ENCODE results near the gene IGF2BP2. TPM values are rescaled to one million over a fixed set of nuclear protein-coding genes. Genes with fewer than 3 reads are reported as not detected.

The IGF2BP2 gene
- total and polyA plus RNA-seq, 2 of the 4 experiments (the other 2 are of a cell fraction), result 23.4 to 88.2 TPM

DNA sequence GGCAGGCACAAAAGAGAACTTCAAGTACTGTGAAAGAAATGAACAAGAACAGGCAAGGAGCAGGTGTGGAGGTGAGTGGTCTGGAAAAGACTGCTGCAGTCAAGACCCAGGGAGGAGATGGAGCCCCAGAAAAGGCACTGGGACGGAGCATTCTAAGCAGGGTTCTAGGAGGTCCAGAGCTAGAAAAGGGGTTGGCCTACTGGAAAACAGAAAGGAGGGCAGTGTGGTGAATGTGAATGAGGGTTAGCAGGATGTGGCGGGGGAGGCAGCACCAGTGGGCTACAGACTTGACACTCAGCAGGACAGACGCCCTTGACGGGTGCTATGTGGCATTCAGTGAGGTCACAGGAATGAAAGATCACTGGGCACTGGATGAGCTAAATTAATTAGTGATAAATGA, 163.1 kb downstream of the IGF2BP2 start:
- Histone ChIP-seq H3K36me3 (ENCODE audit: control insufficient read depth, insufficient read depth, low read length) (peaks cover 34% of the 10 kb centered on the region), H3K9ac (ENCODE audit: low read depth, low read length) (no peak overlapping the region), H4K91ac (ENCODE audit: insufficient read depth, low read depth, low read length) (no peak overlapping the region), H4K8ac (ENCODE audit: low read depth in 2 of 2, low read length in 2 of 2) (no peak overlapping the region), H3K14ac (replicated peaks; ENCODE audit: low read depth, low read length) (no peak overlapping the region), H3K27ac (ENCODE audit: insufficient read depth, low read length) (no peak overlapping the region), H3K4me3 (ENCODE audit: insufficient read depth, low read depth, low read length) (no peak overlapping the region), H2AK9ac (replicated peaks; ENCODE audit: low read depth, low read length, poor library complexity) (no peak overlapping the region), H2BK120ac (ENCODE audit: low read depth, low read length) (no peak overlapping the region), H2BK5ac (ENCODE audit: low read depth, low read length, poor library complexity, severe bottlenecking) (no peak overlapping the region), H3K56ac (ENCODE audit: extremely low read depth, insufficient read depth, low read length) (no peak overlapping the region), H3K23ac (ENCODE audit: low read depth, low read length) (no peak overlapping the region), H3K4ac (ENCODE audit: low read depth, low read length) (no peak overlapping the region; the same call in 1 of the 2 replicates), H4K20me1 (ENCODE audit: insufficient read depth, low read length) (peaks cover 38% of the 10 kb centered on the region), H3K4me1 (ENCODE audit: control insufficient read depth, insufficient read depth, low read length) (peaks cover 23% of the 10 kb centered on the region), H3K27me3 (ENCODE audit: control insufficient read depth, insufficient read depth, low read length) (no peaks in the 10 kb centered on the region), H3K79me1 (ENCODE audit: low read depth in 1 of 2, low read length in 2 of 2) (peaks cover 15 to 45% of the 10 kb centered on the region in 2 experiments), H4K5ac (ENCODE audit: low read depth, low read length) (no peak overlapping the region), H3K4me2 (ENCODE audit: low read depth, low read length) (no peak overlapping the region), H3K18ac (ENCODE audit: low read depth, low read length) (no peak overlapping the region), H2BK15ac (ENCODE audit: low read depth, low read length) (no peak overlapping the region), H3K9me3 (ENCODE audit: control insufficient read depth, insufficient read depth, low read length) (no peaks in the 10 kb centered on the region), H2AK5ac (ENCODE audit: low read depth, low read length) (no peak overlapping the region), H3K9me1 (ENCODE audit: insufficient read depth, low read length) (peaks cover 17% of the 10 kb centered on the region), H2AFZ (replicated peaks; ENCODE audit: low read length, poor library complexity) (no peak overlapping the region), H2BK20ac (ENCODE audit: low read depth, low read length) (no peak overlapping the region)
- ChIA-PET CTCF (interaction anchor here (0.8 kb wide), 1 partner anchor 225 kb away, joined by 3 read pairs; no protein-coding TSS in a partner anchor), POLR2A (ENCODE audit: unreplicated experiment) (no interaction called here)
- ATAC-seq (ENCODE audit: low read depth), result no peak
- dilution Hi-C loops (cut with HindIII; ENCODE audit: low sequenced_read_pairs, unreplicated experiment), result no loop called here
- DNase-seq, result no peak
- 89% methylated on average over 3 of the region's 4 CpGs; no CpG with 5 or more reads in 1 of the 2 experiments for WGBS, 2 experiments (ENCODE audit: extremely low coverage in 2 of 2, insufficient read length in 1 of 2)
- BruUV-seq (replicated peaks), result no TSS peak
- TF ChIP-seq FOS (IDR thresholded peaks at IDR 0.05; ENCODE audit: low read depth, low read length) (no peak), CHD1 (IDR thresholded peaks at IDR 0.05; ENCODE audit: low read depth, low read length) (no peak), MAFK (IDR thresholded peaks at IDR 0.05; ENCODE audit: low read depth, low read length) (no peak), NFE2L2 (IDR thresholded peaks at IDR 0.05; ENCODE audit: low read depth, low read length) (no peak), MXI1 (IDR thresholded peaks at IDR 0.05; ENCODE audit: borderline replicate concordance, low read depth, low read length) (no peak), USF2 (IDR thresholded peaks at IDR 0.05; ENCODE audit: low read depth, low read length) (no peak), RAD21 (IDR thresholded peaks at IDR 0.05; ENCODE audit: low read length) (no peak), SMC3 (IDR thresholded peaks at IDR 0.05; ENCODE audit: low read depth, low read length) (no peak), CTCF (conservative IDR thresholded peaks at IDR 0.05; ENCODE audit: low read depth, low read length) (no peak), POLR2A (IDR thresholded peaks at IDR 0.05; ENCODE audit: low read depth, low read length) (no peak)
- TF ChIP-seq, protein P1, sequence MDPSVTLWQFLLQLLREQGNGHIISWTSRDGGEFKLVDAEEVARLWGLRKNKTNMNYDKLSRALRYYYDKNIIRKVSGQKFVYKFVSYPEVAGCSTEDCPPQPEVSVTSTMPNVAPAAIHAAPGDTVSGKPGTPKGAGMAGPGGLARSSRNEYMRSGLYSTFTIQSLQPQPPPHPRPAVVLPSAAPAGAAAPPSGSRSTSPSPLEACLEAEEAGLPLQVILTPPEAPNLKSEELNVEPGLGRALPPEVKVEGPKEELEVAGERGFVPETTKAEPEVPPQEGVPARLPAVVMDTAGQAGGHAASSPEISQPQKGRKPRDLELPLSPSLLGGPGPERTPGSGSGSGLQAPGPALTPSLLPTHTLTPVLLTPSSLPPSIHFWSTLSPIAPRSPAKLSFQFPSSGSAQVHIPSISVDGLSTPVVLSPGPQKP (IDR thresholded peaks at IDR 0.05; ENCODE audit: borderline replicate concordance, low read depth, low read length), result no peak
- intact Hi-C loops (cut with micrococcal nuclease), result loop anchor here (2.0 to 10.0 kb wide), 5 partner anchors 71 to 393 kb away; no protein-coding TSS in a partner anchor
- in situ Hi-C loops (cut with MboI; ENCODE audit: low sequenced_read_pairs), result loop anchor here (25.0 kb wide), 2 partner anchors 251 to 601 kb away; no protein-coding TSS in a partner anchor
